ACHN (cell line): ENCODE data around the gene HDLBP.

Source experiments
- DNase-seq: peaks from one replicate; pipeline ENCODE4 v3.0.0-alpha.2; 2015
- in situ Hi-C: cut with HindIII; loops from 2 replicates; pipeline ENCODE4 v1.10.0; 2017; ENCODE audit warnings: low sequenced_read_pairs, low pct_ligation_motif_present, low pct_unique_long_range_greater_than_20kb

Gene HDLBP

DNA sequence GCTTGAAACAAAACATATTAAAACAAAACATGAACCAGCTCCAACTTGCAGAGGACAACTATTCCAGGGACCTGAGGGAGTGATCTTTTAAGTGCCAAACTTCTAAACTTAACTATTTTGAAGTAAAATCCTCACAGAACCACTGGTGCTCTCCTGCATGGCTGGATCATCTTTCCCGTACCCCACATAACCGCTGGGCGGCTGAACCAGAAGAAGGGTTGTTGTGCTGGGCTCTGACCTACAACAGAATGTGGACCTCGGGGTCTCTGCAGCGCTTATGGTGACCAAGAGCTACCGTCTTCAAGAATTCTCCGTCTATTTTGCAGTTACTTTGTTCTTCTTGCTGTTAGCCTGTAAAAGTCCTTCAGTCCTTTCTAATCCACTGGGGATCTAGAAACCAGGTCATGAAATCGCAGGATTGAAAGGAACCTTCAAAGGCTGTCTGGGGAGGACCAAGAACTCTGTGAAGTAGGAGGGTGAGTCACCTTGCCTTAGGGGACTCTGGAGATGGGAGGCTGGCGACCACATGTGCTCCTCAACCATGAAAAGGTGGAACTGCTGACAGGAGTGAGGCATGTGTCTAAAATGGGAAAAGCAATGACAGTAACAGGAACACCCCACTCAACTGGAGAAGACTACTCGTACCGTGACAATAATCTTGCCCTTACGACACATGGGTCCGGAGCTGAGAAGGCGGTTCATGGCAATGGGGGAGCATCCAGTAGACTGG, 46.6 kb downstream of the HDLBP start:
- in situ Hi-C loops: no loop called here
- no peak for DNase-seq

DNA sequence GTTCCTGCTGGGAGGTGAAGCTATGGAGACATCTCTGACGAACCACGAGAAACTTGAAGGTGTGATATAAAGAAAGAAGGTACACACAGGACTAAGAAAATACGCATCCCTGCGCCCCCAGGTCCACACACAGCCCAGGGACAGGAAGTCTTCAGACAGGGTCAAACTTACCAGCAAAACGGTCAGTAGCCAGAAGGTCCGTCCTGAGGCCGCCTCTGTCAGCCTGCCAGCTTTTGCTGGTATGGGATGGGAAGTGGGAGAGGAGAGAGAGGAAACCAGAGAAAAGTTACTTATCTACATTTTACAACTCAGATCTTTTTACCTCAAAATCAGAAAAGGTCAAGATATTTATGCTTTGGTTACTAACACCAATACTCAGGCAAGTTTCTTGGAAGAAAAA, 47.2 kb downstream of the HDLBP start:
- no peak for DNase-seq
- in situ Hi-C loops: no loop called here

DNA sequence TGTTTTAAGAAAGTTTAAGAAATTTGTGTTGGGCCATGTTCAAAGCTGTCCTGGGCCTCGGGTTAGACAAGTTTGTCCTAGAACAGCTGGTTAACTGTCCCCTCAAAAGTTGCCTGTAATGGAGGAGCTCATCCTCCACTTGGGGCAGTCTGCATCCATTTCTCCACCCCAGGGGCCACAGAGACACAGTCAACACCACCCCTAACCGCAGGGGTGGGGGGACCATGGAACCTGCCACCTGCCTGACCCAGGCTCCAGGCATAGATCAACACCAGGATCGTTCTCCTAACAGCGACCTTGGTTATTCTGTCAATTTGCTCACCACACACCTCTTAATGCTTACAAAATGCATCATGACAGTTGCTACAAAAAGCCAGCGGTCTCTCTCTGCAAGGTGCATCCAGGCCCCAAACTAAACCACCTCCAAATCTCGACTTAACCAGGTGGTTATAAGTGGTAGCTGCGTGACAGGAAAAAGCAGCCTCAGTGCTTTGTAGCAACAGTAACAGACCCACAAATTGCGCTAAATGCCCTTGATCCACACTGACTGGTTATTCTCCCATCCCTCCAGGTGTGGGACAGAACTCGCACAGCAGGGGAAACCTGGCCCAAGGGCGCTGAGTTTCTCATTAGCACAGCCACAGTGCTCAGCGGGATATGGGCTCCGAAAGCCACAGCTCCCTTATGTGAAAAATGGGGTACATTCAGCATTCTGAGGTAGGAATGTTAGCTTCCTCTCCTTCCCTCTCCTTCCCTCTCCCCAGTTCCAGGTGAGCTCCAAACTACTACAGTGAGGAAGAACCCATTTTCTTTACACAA, 48.0 kb downstream of the HDLBP start:
- in situ Hi-C loops: no loop called here
- no peak for DNase-seq

DNA sequence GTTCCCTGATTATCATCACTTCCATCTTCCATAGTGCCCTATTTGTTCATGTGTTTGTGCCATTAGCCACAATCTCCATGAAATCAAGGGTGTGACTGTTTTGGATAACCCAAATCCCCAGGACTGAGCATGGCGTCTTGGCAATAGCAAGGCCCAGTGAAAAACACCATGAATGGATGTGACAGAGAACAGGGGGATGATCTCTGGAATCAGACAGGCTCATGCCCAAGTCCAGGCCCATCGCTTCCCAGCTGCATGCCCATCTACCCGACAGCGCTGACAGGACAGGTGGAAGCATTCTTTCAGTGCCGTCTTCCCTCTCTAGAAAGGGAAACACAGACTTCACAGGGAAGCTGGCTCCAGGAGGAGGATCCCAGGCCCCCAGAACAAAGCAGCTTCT, 50.0 kb downstream of the HDLBP start:
- in situ Hi-C loops: no loop called here

DNA sequence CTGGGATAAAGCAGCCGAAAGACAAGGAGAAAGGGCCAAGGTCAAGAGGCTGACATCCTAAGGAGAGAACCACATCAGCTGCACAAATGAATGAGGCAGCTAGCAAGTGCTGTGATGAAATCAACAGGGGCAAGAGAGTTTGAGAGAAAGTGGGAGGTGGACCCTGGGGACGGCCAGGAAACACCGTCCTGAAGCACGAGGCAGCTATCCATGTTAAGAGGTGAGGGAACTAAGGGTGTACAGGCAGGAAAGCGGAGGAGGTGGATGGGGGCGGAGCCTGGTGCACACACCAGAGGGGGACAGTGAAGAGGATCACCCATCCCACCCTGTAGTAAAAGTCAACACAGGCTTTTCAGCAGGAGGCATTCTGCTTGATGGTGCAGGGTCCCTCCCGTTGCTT, 52.4 kb downstream of the HDLBP start:
- in situ Hi-C loops: no loop called here
- DNase-seq: no peak

More for the DNA sequence above, 50.0 kb downstream of the HDLBP start:
- DNase-seq: no peak

DNA sequence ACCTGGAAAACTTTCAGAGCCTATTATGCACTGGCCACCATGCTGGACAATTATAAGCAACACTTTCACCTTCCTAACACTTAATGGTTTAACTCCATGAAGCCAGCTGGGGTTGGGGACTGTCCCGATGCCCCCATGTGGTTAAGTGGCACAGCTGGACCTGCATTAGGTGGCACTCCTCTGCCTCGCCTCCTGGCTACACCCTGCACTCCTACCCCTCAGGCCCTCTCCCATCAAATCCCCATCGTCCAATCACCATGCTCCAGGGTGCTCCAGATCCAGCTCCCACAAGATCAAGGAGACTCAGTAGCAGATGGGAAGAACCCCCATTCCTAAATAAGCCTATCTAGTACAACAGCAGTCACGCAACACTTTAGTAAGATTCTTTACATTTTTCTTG, 53.8 kb downstream of the HDLBP start:
- in situ Hi-C loops: no loop called here
- no peak for DNase-seq

DNA sequence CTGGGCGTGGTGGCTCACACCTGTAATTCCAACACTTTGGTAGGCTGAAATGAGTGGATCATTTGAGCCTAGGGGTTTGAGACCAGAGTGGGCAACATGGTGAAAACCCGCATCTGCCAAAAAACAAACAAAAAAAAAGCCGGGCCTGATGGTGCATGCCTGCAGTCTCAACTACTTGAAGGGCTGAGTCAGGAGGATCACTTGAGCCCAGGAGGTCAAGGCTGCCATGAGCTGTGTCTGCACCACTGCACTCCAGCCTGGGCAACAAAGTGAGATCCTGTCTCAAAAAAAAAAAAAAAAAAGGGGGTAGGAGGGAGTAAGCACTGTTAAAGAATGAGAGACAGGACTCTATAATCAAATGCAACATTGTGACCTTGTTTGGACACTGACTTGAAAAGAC, 54.6 kb downstream of the HDLBP start:
- DNase-seq: no peak
- in situ Hi-C loops: no loop called here

DNA sequence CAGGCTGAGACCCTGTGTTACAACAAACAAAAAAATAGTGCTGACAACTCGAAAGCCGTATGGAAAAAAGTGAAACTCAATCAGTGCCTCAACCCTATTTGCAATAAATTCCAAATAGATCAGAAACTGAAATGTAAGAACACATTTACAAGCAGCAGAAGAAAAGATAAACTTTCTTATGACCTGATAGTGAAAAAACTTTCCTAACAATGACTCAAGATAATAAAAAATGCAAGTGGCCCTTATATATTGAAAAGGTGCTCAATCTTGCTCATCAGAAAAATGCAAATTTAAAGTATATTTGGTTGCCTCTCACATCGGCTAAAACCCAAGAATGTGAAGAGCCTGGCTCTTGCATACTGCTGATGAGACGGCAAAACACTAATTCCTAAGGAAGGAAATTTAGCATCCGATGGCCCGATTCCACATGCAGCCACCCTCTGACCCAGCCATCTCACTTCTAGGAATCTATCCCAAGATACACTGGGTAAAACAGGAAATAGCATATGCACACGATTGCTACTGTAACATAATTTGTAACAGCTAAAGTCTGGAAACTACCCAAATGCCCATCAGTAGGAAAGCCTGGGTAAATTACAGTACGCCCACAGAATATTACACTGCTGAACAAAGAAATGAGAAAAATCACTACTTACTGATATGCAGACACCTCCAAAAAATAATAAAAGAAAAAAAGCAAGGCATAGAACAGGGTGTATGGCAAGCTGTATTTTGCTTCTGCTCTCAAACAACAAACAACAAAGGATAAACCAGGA, 56.8 kb downstream of the HDLBP start:
- DNase-seq: no peak
- in situ Hi-C loops: no loop called here

DNA sequence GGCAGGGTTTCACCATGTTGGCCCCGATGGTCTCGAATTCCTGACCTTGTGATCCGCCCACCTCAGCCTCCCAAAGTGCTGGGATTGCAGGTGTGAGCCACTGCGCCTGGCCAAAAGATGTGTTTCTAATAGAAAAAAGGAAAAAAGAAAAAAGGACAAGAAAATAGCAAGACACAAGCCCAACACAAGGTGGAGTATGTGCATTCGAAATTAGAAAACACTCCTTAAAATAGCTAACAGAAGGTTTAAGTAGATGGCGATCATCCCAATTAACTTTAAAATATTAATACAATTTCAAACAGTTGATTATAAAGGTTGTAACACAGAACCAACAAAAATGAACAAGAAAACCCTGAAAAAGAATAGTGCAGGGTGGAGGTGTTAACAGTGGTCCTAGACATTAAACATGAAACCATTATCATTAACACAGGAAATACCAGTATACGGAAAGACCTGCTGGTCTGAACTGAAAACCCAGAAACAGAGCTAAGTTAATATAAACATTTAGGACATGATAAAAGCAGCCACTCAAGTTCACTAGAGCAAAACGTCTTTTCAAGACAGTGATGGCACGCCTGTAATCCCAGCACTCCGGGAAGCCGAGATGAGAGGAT, 57.9 kb downstream of the HDLBP start:
- in situ Hi-C loops: no loop called here
- DNase-seq: no peak

DNA sequence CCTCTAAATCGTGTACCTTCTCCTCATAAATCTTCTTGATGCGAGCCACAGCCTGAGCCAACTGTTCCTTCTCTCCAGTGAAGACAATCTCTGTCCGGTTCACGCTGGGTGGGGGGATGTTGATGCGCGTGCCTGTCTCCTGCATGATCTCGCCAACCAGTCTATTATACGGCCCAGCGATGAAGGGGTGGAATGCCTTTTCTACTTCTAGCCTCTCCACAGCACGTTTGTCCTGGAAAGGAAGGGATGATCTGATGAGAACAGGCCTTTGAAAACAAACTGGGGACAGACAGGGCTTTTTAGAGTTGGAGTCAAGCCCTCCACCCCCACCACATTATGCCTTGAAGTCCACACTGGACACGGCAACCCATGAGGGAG, 59.3 kb downstream of the HDLBP start:
- in situ Hi-C loops: no loop called here
- no peak for DNase-seq

DNA sequence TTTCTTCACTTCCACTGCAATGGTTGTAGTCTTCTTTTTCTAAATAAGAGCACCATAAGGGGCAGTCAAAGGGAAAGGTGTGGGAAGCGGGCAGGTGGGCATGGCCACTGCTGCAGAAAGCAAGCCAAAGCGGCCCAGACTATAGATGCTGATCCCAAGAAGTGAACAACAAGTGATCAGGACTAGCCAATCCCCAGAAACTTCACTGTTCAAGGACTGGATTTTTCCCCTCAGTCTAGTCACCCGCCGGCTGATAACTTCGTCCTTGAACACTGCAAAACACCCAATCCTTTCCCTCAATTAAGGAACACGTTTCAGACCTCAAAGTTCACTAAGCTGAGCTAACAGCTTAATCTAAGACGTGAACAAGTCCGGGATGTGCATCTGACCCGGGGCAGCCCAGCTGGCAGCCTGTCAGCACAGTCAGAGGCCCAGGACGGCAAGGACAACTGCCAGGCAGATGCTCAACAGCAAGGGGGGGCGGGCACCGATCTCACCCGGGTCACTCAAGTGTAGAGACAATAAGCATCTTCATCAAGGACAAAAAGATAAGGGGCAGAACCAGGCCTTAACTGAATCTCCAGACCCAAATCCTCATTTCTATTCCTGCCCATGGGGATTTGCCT, 59.8 kb downstream of the HDLBP start:
- in situ Hi-C loops: no loop called here
- DNase-seq: no peak

DNA sequence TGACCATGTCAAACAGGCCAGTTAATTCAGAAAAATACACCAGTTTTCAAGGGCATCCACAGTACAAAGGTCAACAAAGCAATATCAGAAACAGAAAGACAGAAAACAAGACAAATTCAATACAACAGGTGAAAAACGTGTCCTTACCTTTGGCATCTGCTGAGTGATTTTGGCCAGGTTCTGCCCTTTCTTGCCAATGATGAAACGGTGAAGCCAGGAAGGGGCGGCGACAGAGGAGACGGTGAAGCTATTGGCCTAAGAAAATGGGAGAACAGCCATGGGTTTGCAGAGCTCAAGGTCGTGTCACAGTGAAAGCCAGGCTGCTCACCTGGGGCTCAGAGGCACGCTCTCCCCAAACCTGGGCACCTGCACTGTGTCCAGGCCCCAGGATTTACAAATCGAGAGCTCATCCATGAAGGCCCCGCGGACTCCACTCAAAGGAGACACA, 60.5 kb downstream of the HDLBP start:
- no peak for DNase-seq
- in situ Hi-C loops: no loop called here

DNA sequence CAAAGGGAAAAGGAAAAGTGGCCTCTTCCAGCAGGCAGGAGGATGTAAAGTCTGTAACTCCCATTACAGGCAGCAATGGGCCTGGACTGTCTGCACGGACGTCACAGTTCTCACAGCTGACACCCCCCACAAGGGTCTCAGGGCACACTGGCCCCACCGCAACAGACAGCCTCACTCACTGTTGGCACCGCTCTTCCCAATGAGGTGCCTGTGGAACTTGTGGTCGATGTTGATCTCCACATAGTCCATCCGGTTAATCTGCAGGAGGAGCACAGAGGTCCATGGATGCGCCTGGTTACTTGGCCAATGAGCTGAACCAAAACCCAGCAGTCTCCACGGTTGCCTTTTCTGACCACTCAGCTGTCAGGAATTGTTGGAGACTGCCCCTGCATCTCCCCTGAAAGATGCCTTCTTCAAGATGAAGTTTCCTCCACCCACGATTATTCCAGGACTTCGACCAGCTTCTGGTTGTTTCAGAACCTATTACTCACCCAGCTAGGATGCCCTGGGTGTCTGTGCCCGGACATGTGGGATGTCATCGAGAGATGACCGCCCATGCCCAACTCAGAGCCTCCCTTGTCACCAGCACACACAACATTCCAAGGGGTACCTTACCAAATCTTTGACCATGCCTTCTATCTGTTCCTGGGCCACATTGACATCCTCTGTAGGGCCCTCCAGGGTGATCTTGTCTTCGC, 62.5 kb downstream of the HDLBP start:
- DNase-seq: no peak
- in situ Hi-C loops: no loop called here

DNA sequence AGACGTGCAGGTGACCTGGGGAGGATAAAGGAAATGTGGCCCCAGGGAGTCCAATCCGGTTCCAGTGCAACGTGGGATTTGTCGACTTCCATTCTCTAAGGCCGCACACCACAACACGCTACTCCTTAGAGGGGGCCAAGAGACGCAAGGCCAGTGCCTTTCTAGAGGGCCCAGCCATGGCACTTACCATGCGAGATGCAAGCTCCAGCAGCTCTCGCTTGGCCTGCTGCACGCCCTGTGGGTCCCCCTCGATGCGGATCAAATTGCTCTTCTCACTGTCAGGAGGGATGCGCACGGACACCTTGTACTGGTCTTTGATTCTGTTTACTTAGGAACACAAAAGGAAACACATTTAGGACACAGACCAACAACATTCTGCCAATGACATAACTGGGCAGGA, 65.8 kb downstream of the HDLBP start:
- DNase-seq: no peak
- in situ Hi-C loops: no loop called here

DNA sequence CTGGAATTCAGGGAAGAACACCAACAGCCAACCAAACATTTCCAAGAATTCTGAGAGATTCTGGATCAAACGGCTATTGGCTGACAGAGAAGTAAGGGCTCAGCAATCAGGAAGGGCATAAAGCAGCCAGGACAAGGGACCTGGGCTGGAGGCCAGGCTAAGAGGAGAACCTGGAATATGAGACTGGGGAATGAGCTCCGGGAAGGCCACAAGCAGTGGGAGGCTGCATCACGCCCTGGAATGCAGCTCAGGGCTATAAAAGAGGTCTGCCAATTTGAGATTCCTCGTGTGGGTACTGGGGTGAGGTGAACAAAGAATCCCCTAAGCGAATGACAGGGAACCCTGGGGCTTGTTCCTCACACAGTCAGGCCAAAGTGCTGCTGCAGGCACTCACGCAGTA, 66.6 kb downstream of the HDLBP start:
- no peak for DNase-seq
- in situ Hi-C loops: no loop called here

DNA sequence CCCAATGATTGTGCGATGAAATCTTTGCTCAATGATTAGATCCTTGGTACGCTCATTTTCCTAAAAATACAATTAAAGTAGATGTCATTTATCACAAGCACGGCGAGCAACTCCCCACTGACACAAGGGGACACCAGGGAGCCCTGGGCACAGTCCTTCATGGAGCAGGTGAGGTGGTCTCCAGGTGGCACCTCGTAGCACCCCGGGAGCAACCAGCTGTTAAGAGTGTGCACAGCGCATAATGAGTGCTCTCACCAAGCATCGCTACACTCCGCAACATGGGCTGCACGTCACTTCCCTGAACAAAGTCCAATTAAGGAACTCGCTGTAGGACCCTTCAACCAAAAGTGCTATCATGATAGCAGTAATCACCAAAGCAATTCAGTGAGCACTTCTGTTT, 67.2 kb downstream of the HDLBP start:
- no peak for DNase-seq
- in situ Hi-C loops: no loop called here

DNA sequence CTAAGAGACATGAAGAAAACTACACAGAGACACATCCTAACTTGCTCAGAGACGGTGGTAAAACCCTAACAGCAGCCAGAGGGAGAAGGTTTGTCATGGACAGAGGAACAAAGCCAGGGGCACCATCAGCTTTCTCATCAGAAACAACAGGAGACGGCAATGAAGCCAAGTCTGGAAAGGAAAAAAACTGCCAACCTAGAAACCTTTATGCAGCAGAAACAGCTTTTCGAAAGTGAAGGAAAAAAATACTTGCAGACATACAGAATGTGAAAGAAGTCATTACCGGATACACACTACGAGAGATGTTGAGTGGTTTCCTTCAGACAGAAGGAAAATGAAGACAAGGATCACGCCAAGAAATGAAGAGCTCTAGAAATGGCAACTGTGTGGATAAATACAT, 71.1 kb downstream of the HDLBP start:
- no peak for DNase-seq
- in situ Hi-C loops: no loop called here

DNA sequence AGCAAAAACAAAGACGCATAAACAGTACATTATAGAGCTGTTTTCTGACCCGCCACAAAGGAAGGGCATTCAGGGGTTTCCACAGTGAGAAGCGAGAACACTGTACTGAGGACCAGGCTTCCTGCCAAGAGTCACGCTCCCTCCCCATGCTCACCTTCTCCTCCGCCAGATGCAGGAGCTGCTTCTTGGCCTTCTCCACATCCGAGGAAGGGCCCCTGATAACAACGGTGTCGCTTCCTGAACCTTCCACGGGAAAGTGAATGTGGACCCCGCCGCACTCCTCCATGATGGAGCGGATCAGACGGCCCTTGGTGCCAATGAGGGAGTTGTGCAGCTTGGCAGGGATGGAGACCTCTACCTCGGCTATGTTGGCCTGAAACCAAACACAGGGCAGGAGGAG, 73.2 kb downstream of the HDLBP start:
- no peak for DNase-seq
- in situ Hi-C loops: no loop called here
